SK-N-SH treated with all-trans-retinoic acid at 6 μM for 48 hours (cell line): ENCODE results near the gene CHRM4.

ENCODE experiments used
- CSDC2 ChIP-seq: fragments of 250-450 bp; sonication (Bioruptor Pico); IDR thresholded peaks from 2 replicates; pipeline ENCODE4 v1.5.0; 2020; ENCODE audit warnings: mild to moderate bottlenecking, moderate library complexity
- CSRNP3 ChIP-seq: fragments of 250-450 bp; sonication (Bioruptor Pico); IDR thresholded peaks from 2 replicates; pipeline ENCODE4 v1.5.1; 2021; ENCODE audit warnings: mild to moderate bottlenecking, moderate library complexity
- ESRRG ChIP-seq: fragments of 250-450 bp; sonication (Bioruptor Pico); IDR thresholded peaks from 2 replicates; pipeline ENCODE4 v1.6.1; 2021; ENCODE audit warnings: mild to moderate bottlenecking
- GLIS3 ChIP-seq: fragments of 250-450 bp; sonication (Bioruptor Pico); IDR thresholded peaks from 2 replicates; pipeline ENCODE4 v1.5.0; 2020; ENCODE audit warnings: mild to moderate bottlenecking, moderate library complexity
- ISL1 ChIP-seq: fragments of 250-450 bp; sonication (Bioruptor Pico); IDR thresholded peaks from 2 replicates; pipeline ENCODE4 v2.1.2; 2022; ENCODE audit warnings: mild to moderate bottlenecking, moderate library complexity
- OSR1 ChIP-seq: fragments of 250-450 bp; sonication (Bioruptor Pico); IDR thresholded peaks from 2 replicates; pipeline ENCODE4 v1.8.0; 2022; ENCODE audit warnings: moderate library complexity, mild to moderate bottlenecking, inconsistent platforms
- PATZ1 ChIP-seq: fragments of 250-450 bp; sonication (Bioruptor Pico); IDR thresholded peaks from 2 replicates; pipeline ENCODE4 v1.8.0; 2020; ENCODE audit warnings: mild to moderate bottlenecking, moderate library complexity, borderline replicate concordance
- POU6F1 ChIP-seq: fragments of 250-450 bp; sonication (Bioruptor Pico); IDR thresholded peaks from 2 replicates; pipeline ENCODE4 v1.8.0; 2021; ENCODE audit warnings: low read depth, mild to moderate bottlenecking, moderate library complexity, borderline replicate concordance
- RARB ChIP-seq: fragments of 250-450 bp; sonication (Bioruptor Pico); IDR thresholded peaks from 2 replicates; pipeline ENCODE4 v1.8.0; 2021; ENCODE audit warnings: mild to moderate bottlenecking, moderate library complexity
- ZFP3 ChIP-seq: fragments of 250-450 bp; sonication (Bioruptor Pico); IDR thresholded peaks from 2 replicates; pipeline ENCODE4 v1.5.0; 2020; ENCODE audit warnings: mild to moderate bottlenecking, moderate library complexity
- ZFP30 ChIP-seq: fragments of 450-650 bp; formaldehyde crosslinking; IDR thresholded peaks from 2 replicates; pipeline ENCODE4 v1.5.0; 2022; ENCODE audit warnings: mild to moderate bottlenecking, moderate library complexity
- ZNF8 ChIP-seq: fragments of 450-650 bp; formaldehyde crosslinking; IDR thresholded peaks from 2 replicates; pipeline ENCODE4 v1.5.0; 2020; ENCODE audit warnings: mild to moderate bottlenecking, moderate library complexity

GRCh38 chr11:46387919-46388618 lies 3.5 kb downstream of the CHRM4 start:
- TF ChIP-seq POU6F1 (CRISPR knock-in tag) = no peak
- TF ChIP-seq ESRRG (CRISPR knock-in tag) = no peak
- no peak for TF ChIP-seq GLIS3 (CRISPR knock-in tag)
- no peak for TF ChIP-seq CSRNP3 (CRISPR knock-in tag)
- TF ChIP-seq RARB (CRISPR knock-in tag) = no peak
- no peak for TF ChIP-seq PATZ1 (CRISPR knock-in tag)
- no peak for TF ChIP-seq ISL1
- TF ChIP-seq OSR1 (CRISPR knock-in tag) = no peak
- no peak for TF ChIP-seq ZFP3 (CRISPR knock-in tag)
- TF ChIP-seq ZFP30 = no peak
- TF ChIP-seq CSDC2 = no peak
- TF ChIP-seq ZNF8 (CRISPR knock-in tag) = no peak
